Left colon (tissue), 2 donors: ENCODE data around the gene EHF. TPM values are rescaled to one million over a fixed set of nuclear protein-coding genes. Genes with fewer than 3 reads are reported as not detected.
A peak's percentile ranks its signal among the peaks of the same experiment; 100 is the strongest.

Experiments
- ATAC-seq: fragments of 200-7000 bp; cut with Tn5 transposase; one replicate; pipeline ENCODE4 v1.9.1; 2020; ENCODE audit warnings: mild to moderate bottlenecking, moderate library complexity
- DNase-seq, 2 donors: peaks; one replicate each; pipeline ENCODE4 v3.0.0-alpha.2; 2020
- intact Hi-C, 2 donors: fragments of 100-400 bp; cut with DNase I in 1 of 2; cut with micrococcal nuclease in 1 of 2; formaldehyde crosslinking; loops; one replicate each; pipeline versions ENCODE4 v1.11.2 to v1.14.0; 2022; cut with DNase I, micrococcal nuclease
- total RNA-seq, 2 donors: library from RNA; stranded (reverse); fragmentation: NEBNext Ultra II Directional; extraction: Animal tissue kit (Norgen Biotek cat#: 25700); gene quantifications; one replicate each; pipeline ENCODE4 v1.2.1, GENCODE V29; 2021
- donor health status: DM: no; HTN: no; CAD: no.
- donor health status: DM: yes; HTN: yes; CAD: no.

EHF gene
- total RNA-seq, 2 donors from 2014 or later = 226 to 394 TPM

DNA sequence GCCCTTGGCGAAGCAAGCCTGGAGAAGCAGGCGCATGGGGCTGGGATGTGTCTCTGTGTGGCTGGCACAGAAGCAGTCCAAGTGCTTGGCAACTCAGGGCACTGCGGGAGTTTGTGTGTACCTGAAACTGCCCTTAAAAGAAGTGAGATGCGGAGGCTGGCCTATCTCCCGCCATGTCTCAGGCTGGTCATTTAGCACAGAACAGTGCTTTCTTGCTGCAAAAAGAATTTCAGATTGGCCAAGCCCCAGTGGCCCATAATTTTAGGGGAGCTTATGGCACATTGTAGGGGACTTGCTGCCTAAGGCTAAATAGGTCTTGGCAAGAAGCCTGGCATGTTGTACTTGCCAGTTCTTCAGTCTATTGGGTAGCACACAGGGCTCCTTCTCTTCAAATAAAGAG is 16.4 kb downstream of the EHF start:
- no peak for ATAC-seq
- DNase-seq = no peak
- intact Hi-C loops = no loop called here

DNA sequence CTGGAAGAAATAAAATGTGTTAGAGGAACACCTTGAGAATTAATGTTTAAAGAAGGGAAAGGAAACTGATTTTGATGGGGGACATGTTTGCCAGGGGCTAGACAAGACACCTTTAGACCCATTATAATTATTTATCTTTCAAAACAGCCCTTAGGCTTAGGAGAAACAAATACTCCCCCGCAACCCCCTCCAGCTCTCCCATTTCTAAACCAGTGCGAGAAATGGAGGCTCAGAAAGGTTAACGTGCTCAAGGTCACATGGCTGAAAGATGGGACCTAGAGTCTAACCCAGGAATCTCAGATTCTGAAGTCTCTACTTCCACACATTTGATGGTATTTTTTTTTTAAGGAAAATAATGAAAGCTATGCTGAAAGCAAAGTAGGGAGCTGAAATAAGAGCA is 18.0 kb downstream of the EHF start:
- intact Hi-C loops = no loop called here
- DNase-seq (no peak), ATAC-seq (no peak)

DNA sequence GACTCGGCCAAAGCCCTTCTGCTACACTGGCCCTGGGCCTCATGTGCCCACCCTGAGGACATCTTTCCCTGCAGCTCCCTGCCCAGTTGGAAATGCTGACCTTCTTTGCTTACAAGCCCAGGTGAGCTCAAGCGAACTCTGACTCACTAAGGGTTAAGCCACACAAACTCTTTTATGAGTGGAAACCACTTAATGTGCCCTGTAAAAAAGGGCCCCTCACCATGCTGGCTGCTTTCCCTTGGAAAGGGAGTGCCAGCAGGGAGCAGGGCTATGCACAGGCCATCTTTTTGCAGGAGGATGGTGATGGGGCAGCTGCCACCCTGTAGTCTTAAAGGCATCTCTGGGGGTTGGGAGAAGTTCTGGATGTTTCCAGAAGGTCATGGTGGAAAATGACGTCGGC is 18.7 kb downstream of the EHF start:
- ATAC-seq = peak; percentile 41
- DNase-seq = peak; percentile 50 to 60
- intact Hi-C loops = no loop called here

DNA sequence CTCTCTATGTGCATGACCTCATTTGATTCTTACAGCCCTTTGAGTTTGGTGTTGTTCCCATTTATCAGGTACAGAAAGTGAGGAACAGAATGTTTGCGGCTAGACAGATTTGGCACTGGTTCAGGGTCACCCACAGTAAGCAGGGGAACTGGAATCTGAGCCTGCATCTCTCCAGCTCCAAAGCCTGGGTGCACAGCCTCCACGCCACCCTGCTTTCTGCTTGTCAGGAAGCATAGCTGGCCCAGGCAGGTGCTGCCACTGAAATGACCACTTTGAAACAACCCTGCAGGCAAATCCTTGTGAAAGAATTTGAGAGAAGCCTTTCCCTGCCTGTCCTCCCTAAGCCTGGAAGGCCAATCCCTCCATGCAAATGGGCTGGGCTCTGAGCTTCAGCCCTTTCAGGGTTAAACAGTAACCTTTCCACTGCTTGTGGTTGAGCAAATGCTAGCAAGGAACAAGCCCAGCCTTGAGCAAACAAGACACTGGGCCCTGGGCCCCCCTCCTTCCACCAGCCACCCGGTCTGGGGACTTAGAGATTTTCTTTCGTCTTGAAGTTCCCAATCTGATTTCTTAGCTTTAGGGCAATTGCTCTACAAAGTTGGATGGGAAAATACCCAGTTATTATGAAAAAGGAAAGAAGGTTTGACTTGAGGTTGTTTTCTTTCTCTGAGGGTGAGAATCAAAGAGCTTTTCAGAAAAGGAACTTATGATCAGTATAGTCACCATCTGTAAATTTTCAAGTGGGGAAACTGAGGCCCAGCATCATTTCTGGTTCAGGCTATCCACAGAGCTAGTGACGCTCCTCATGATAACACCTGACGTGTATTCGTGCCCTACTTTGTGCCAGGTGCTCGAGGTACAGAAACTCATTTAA is 19.4 kb downstream of the EHF start:
- intact Hi-C loops = no loop called here
- ATAC-seq (peak; percentile 78), DNase-seq (peak; percentile 77 to 88)

DNA sequence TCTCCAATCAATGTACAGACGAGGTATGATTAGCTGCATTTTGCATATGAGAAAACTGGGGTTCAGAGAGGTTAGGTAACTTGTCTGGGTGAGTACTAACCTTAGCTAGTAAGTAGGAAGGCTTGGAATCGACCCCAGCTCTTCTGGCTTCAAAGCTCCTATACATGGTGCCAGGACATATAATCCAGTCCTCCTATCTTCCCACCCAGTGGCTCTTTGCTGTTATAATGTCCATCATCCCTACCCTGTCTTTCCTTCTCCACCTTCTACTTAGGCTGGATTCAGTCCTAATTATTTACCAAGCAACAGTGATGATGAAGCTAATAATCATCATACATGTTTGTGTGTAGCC is 20.0 kb downstream of the EHF start:
- no peak for ATAC-seq
- no peak for DNase-seq

DNA sequence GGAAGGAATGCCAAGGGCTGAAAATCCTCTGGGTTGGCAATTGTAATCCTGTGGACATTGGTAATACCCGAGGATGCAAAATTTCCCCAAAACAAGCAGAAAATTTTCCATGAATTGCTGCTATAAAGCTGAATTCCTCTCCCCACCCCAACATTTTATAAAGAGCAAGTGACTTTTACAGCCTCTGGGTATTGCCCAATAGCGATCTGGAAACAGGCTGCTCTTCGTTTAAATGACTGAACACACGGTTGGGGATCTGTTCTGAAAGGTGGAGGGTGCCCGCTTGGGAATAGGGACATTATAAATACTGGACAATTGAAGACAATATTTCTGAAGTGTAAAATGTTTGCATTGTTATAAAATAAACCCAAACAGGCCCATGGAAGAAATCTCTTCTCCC is 20.6 kb downstream of the EHF start:
- ATAC-seq (peak; percentile 52), DNase-seq (no peak)
- intact Hi-C loops = no loop called here

More for the DNA sequence above, 20.0 kb downstream of the EHF start:
- intact Hi-C loops = no loop called here

DNA sequence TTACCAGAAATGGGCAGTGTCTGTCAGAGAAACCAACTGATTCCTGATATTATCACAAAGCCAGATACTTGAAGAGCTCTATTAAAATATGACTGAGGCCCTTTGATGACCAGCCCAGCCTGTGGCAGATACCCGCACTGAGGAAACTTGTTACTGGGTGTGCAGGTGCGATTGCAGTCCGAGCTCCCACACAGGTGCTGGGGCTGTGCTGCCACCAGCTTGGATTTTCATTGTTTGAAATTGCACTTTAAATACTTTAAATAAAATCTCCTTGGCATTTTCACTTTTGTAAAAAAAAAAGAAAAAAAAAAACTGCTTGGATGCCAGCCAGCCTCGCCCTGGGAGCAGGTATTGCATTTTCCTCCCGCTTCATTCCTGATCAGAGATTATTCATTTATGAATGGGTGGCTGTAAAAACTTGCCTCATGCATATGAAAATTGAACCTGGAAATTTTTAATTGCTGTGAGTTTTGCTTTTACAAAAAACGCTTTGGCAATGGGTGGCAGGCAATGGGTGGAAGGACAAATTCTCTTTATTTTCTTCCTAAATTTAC is 21.2 kb downstream of the EHF start:
- DNase-seq (no peak), ATAC-seq (peak; percentile 31)
- intact Hi-C loops = no loop called here

DNA sequence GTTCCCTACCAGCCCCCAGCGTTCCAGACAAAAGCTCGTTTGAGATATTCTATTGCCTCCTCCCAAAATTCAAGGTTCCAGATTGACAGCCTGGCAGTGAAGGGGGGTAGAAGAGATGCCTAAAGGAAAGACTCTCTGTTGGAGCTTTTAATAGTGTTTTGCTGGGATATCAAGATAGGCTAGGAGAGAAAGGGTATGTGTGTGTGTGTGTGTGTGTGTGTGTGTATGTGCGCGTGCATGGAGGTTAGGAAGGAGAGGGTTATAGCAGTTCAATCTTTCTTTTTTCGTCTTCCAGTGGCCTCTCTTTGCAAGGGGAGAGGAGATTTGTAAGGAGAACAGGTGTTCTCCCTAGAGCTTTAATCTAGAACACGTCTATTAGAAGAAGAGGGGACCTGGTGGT is 22.0 kb downstream of the EHF start:
- DNase-seq (no peak), ATAC-seq (no peak)
- intact Hi-C loops = no loop called here

DNA sequence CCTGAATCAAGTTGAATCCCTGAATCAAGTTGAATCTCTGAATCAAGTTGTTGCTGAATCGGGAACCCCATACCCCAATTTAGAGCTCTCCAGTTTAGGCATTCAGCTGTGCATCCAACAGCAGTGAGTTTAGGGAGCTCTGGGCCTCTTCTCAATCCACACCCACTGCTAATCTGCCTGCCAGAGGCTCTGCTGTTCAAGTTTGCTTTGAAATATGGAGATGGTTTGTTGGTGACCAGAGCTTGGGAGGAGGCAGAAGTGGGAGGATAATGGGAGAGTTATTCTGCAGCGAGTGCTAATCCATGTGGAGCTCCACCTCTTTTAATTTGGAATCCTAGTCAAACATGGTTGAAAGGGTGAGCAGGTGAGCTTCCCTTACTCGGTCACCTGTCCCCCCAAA is 22.4 kb downstream of the EHF start:
- ATAC-seq (no peak), DNase-seq (no peak)
- intact Hi-C loops = no loop called here

DNA sequence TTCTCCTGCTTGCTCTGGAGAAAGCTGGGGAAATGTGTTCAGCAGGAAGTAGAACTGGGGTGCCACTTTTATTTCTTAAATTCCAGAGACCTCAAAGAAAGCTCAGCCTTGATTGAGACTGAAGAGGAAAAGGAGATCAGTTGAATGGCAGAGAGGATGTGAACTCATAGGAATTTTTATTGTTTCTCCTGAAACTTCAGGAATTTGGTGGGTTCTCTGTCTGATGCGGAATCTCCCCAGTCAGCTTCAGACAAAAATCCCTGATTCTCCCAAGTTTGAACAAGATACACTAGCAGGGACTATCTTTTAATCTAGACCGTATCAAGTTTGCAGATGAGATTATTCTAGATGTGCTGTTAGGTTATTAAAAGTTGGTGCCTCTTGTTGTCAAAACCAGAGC is 23.0 kb downstream of the EHF start:
- intact Hi-C loops = no loop called here
- DNase-seq (no peak), ATAC-seq (no peak)

DNA sequence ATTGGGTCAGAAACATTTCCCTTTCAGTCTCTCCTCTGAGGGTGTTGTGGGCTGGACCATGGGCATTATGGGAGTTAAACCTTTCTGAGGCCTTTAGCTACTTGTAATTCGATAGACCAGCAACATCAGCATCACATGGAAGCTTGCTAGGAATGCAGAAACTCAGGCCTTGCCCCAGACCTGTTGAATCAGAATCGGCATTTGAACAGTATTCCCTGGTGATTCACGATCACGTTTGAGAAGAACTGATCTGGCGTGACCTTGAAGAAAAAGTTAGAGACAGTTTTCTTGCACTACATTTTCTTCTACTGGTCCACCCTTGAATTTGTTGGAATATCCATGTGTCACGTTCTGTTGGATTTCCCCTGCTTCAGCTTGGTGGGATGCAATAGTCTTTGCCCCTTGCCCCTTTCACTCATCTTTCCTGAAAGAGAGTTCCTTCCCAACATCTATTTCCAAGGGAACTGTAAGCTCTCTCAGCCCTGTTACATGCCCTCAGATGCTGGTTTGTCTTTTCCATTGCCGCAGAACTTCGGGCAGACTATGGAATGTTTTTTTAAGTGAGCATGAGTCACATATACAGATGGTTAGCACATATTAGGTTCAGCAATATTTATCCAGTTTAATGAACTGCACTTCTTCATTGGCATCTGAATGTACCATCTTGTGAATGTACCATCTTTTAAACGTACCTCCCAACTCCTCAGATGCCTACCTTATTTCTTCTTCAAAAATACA is 23.9 kb downstream of the EHF start:
- DNase-seq = no peak
- intact Hi-C loops = no loop called here
- ATAC-seq = no peak

DNA sequence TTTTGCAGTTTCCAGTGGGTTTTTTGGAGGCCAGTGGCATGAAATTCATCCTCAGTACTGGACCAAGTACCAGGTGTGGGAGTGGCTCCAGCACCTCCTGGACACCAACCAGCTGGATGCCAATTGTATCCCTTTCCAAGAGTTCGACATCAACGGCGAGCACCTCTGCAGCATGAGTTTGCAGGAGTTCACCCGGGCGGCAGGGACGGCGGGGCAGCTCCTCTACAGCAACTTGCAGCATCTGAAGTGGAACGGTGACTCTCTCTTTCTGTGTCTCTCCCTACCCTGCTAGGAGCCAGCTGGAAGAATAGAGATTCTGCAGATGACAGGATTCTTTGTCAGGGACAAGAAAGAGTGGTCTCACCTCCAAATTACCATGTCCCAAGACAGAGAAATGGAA is 25.5 kb downstream of the EHF start:
- DNase-seq (no peak), ATAC-seq (no peak)
- intact Hi-C loops = no loop called here

DNA sequence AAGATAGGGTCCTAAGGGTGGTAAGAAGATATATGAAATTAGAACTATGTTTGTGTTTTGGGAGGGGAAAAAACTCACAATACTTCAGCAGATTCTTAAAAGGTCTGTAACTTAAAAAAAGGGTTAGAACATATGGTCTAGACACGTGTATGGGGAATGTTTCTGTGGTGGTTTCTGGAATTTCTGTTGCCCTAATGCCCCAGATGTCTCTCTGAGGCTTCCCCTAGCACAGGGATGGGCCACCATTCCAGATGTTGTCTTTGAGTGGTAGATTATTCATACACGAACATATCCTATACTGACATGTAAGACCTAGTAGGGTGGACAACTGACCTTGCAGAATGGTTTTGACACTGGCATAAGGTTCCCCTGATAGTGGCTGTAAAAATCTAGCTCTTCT is 26.2 kb downstream of the EHF start:
- intact Hi-C loops = no loop called here
- no peak for ATAC-seq
- no peak for DNase-seq

DNA sequence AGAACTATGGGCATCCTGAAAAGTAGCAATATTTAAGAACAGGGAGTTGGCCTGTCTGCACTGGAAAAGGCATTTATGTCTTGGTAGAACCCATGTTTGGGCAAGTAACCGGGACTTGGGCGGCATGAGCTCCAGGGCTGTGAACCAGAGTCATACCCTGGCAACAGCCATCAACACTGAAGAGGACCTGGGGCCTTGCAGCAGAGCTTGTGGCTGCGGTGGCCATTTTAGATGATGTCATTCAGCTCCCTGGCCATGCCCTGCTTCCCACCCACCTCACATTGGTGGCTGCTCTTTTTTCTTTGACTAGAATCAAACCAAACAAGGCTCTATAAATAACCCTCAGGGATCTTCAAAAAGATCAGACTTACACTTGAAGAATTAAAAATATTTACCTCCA is 26.6 kb downstream of the EHF start:
- intact Hi-C loops = no loop called here

DNA sequence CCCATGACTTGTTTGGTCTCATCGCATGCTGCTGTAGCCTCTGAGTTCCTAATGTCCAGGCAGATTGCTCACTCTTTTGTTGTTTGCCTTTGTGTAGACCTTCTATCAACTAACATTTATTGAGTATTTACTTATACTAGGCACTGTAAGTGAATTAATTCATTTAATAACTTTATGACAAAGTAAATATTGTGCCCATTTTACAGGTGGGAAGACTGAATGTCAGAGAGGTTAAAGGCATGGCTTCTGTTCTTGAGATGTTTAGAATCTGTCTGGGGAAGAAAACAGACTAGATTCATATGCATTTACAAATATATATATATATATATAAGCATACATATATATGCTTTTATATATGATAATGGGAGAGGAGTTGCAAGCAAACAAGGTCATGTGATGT is 27.1 kb downstream of the EHF start:
- DNase-seq = no peak
- intact Hi-C loops = no loop called here
- ATAC-seq = no peak

More for the DNA sequence above, 26.6 kb downstream of the EHF start:
- DNase-seq (no peak), ATAC-seq (no peak)

DNA sequence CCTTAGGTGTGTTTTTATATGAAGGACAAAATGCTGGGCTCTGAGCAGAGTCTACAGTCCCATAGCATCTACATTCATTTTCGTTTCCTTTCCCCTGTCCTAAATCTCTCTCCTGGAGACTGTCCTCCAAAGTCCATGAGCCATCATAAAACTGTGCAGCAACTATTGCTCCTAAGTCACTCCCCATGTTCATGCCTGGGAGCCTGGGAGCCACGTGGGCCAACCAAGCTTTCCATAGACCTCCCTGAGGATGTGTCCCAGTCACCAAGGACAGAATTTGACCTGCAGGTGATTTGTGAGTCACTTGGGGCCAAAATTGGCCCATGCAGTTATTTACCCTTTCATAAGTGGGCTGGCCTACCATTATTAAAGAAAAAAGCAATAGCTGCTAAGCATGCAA is 28.7 kb downstream of the EHF start:
- intact Hi-C loops = no loop called here
- DNase-seq (no peak), ATAC-seq (peak; percentile 63)

DNA sequence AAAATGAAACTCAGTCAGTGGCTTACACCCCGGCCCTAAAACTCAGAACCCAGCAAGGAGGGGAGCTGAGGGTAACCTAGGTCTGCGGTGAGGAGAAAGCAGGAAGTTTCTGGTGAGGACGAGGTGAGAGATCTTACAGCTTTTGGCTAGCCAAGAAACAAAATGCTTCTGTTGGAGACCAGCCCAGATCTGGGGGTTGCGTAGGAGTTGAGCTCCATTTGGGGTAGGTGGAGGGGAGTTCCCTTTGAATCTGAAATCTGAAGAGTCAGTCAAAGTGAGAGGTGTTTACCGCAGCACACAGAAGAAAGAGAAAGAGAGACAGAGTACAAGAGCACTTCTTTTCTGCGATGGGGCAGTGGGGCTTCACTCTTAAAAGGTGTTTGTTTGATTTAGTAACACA is 29.6 kb downstream of the EHF start:
- DNase-seq (no peak), ATAC-seq (no peak)
- intact Hi-C loops = no loop called here

DNA sequence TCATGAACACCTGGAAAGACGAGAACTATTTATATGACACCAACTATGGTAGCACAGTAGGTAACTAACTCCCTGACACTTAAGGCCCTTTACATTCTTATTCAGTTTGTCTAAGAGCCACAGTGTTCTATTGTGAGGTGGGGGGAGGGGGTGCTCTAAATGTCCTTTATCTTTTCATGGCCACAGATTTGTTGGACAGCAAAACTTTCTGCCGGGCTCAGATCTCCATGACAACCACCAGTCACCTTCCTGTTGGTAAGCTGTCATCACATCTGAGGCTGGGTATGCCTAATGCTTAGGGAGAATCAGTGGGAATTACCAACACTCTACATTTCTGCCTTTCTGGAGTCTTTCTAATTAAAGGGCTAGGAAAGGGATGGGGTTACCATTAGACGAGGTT is 30.7 kb downstream of the EHF start:
- intact Hi-C loops = no loop called here
- ATAC-seq (no peak), DNase-seq (no peak)

DNA sequence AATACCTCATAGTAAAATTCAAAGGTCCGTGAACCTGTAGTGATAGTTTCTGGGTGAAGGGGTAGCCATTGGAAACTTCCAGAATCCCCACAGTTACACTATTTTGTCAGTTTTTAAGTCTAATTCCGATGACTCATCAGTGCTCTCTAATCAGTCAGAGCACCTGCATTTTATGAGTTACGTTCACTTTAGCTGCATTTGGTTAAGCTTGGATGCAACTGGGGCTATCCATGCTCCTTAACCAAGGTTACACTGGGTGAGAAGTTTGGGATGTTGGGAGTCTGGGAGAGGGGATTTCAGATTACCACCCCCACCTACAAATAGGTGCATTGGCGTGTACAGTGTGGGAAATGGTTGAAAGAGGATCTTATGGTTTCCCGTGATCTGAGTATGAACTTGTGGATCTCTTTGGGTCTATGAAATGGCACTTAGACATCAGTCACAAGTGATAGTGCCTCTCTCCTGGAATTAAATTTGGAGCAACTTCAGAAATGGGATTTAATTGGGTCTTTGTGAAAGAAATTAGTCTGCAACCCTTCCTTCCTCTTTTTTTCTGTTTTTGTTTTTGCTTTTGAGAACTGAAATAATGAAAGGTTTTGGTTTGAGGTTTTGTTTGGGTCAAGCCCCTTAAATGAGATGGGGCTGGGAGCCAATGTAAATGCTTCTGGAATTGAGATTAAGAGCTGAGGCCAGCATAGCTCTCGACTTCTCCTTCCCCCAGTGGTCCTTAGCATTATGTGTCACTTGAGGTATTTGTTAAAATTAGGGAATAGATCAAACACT is 31.5 kb downstream of the EHF start:
- ATAC-seq (no peak), DNase-seq (no peak)
- intact Hi-C loops = no loop called here

DNA sequence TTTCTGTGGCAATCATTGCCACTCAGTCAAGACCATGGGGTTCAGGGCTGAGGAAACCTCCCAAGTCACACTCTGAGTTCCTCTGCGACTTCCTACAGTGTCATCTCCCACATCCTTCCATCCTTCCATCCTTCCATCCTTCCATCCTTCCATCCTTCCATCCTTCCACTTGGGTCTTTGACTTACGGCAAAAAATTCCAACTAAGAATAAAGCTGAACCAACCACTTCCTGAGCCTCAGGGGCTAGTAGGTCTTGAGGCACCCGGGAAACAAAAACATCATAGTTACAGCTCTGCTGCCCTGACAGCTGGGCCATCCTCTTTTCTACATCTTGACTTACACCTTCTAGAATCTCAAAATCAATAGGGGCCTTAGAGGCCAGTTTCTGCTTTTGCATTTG is 32.1 kb downstream of the EHF start:
- intact Hi-C loops = no loop called here
- ATAC-seq (no peak), DNase-seq (no peak)
